Ishikawa (cell line): ENCODE measurements around the gene CREB3L2.

Experiments used
- CEBPB ChIP-seq: IDR thresholded peaks from 2 replicates; pipeline ENCODE4 v1.6.1; 2012
- EGR1 ChIP-seq: IDR thresholded peaks from 2 replicates; pipeline ENCODE4 v1.6.1; 2012
- EP300 ChIP-seq: IDR thresholded peaks from 2 replicates; pipeline ENCODE4 v1.6.1; 2012; ENCODE audit warnings: borderline replicate concordance
- FOXM1 ChIP-seq: IDR thresholded peaks from 2 replicates; pipeline ENCODE4 v1.6.1; 2012; ENCODE audit warnings: low read depth, borderline replicate concordance
- MAX ChIP-seq: IDR thresholded peaks from 2 replicates; pipeline ENCODE4 v1.6.1; 2012
- RAD21 ChIP-seq: IDR thresholded peaks from 2 replicates; pipeline ENCODE4 v1.6.1; 2012; ENCODE audit warnings: low read depth
- TAF1 ChIP-seq: IDR thresholded peaks from 2 replicates; pipeline ENCODE4 v1.6.1; 2012; ENCODE audit warnings: low read depth, mild to moderate bottlenecking
- YY1 ChIP-seq: IDR thresholded peaks from 2 replicates; pipeline ENCODE4 v1.6.1; 2012; ENCODE audit warnings: low read depth
- TF ChIP-seq, protein P1 (sequence below): IDR thresholded peaks from 2 replicates; pipeline ENCODE4 v1.6.1; 2012

GRCh38 chr7:137871170-137871915 lies 130.5 kb downstream of the CREB3L2 start:
- TF ChIP-seq MAX (no peak), EGR1 (no peak), CEBPB (no peak), FOXM1 (no peak), EP300 (no peak), TAF1 (no peak), RAD21 (no peak), YY1 (no peak)
- TF ChIP-seq, protein P1, sequence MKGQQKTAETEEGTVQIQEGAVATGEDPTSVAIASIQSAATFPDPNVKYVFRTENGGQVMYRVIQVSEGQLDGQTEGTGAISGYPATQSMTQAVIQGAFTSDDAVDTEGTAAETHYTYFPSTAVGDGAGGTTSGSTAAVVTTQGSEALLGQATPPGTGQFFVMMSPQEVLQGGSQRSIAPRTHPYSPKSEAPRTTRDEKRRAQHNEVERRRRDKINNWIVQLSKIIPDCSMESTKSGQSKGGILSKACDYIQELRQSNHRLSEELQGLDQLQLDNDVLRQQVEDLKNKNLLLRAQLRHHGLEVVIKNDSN, result no peak
